Raji (cell line): ENCODE results near the gene VASH1.

Experiments
- POLR2A ChIP-seq: IDR thresholded peaks from 2 replicates; pipeline ENCODE4 v1.6.1; 2011; ENCODE audit warnings: low read depth, low read length, control low read depth; ENCODE audit not compliant: insufficient read depth

VASH1 gene

DNA sequence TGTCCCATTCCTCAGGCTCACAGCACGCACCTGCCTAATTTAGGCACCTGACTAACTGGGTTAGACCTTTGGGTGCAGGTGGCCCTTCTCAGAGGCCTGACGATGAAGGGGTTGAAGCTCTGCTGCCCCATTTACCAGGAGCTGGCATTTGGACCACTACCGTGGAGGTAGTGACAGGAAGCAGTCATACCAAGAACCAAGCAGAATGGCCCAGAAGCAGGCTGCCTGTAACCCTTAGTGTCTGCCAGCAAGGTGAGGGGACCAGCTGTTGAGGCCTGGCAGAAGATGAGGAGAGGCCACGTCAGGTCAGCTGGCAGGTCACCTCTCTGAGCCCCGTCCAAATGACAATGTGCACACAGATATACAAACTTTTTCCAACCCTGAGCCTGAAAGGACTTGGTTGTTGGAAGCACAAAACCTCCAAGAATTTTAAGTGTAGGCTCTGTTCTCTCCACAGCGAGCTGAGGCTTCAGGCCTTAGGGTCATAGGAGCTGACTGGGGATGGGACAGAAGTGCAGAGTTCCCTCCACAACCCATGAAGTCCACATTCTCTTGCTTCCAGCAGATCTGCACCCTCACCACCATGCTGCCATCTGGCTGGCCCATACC lies 23.1 kb downstream of the VASH1 start:
- TF ChIP-seq POLR2A, result no peak

DNA sequence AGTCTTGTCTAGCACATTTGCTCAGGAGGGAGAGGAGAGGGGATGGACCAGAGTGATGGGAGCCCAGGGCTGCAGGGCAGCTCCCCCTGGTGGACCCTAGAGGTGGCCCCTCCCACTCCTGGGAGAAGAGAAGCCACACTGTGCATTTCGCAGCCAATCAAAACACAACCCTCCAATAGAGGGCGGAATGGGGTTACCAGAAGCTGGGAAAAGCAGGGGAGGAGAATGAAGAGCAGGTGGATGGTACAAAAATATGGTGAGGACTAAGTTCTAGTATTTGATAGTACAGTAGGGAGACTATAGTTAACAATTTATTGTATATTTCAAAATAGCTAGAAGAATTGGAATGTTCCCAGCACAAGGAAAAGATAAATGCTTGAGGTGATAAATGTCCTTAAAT lies 23.6 kb downstream of the VASH1 start:
- TF ChIP-seq POLR2A, result no peak

DNA sequence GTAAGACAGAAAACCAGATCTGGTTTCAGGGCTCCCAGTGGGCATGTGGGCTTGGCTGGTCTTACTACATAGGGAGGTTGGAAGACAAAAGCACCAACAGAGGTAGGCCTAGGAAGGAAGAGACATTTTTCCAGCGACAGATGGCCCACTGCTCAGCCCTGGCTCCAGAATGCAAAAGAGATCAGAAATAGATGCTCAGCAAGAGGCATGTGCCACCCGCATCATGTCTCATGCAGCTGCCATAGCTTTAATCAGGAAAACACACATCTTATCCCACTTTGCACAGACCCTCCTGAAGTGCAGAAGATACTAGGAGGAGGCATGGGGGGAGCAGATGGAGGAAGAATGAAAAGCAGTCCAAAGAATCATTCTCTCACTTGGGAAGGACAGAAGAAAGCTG lies 25.3 kb downstream of the VASH1 start:
- no peak for TF ChIP-seq POLR2A

DNA sequence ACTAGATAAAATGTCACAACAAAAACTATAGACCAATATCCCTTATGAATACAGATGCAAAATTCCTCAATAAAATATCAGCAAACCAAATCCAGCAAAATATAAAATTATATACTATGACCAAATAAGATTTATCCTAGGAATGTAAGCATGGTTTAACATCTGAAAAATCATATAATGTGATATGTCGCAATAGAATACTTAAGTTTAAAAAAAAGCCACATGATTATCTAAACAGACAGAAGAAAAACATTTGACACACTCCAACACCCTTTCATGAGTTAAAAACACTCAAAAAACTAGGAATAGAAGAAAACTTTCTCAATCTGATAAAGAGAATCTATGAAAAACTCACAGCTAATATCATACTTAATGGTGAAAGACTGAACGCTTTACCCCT lies 31.2 kb downstream of the VASH1 start:
- TF ChIP-seq POLR2A, result no peak

DNA sequence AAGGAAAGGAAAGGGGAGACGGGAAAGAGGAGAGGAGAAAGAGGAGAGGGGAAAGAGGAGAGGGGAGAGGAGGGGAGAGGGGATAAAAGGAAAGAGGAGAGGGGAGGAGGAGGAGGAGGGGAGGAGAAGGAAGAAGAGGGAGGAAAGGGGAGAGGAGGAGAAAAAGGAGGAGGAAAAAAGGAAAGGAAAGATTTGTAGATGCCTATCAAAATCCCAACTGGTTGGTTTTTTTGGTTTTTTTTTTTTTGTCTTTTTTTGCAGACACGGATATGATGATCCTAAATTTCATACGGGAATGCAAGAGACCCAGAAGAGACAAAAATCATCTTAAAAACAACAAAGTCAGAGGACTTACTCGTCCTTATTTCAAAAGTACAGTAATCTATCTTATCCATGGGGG lies 32.1 kb downstream of the VASH1 start:
- TF ChIP-seq POLR2A, result no peak

DNA sequence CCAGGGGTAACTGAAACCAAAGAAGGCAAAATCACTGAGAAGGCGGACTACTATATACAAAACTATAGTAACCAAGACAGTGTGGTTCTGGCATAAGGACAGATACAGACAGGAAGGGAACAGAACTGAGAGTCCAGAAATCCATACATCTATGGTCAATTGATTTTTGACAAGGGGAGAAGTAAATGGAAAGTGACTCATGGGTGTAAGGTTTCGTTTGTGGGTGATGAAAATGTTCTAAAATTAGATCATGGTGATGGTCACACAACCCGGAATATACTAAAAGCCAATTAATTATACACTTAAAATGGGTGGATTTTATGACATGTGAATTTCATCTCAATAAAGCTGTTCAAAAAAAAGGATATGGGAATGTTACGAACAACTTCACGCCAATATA lies 32.7 kb downstream of the VASH1 start:
- TF ChIP-seq POLR2A, result no peak

DNA sequence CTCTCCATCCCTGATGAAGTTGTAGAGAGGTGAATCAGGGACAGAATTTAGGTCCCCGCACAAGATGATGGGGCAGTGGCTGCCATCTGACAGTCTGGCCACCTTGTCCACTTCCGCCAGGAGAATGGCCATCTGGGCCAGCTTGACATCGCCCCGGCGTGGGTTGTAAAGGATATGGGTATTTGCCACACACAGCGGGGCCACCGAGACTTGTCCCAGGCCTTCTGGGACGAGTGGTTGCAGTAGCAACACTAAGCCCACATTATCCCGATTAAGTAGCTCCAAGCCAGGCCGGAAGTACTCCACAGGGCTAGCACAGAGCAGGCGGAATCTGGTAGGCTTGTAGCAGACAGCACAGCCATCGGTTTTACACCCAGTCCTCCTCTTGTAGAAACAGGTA lies 45.2 kb downstream of the VASH1 start:
- TF ChIP-seq POLR2A, result no peak

DNA sequence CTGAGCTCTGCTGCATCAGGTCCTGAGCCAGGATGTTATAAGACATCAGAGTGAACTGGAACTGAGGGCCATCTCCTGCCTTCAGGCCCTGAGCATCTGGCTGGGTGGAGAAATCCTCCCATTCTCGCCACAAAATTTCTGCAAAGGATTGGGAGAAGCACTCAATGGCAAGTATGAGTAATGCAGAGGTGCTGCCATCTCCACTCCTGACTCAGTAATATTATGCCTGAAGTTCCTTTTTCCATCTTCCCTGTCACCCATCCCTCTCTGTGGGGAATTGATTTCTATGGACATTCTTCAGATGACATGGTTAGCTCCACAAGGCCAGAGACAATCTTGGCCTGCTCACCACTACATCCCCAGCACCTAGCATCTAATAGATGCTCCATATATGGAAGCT lies 46.7 kb downstream of the VASH1 start:
- no peak for TF ChIP-seq POLR2A

DNA sequence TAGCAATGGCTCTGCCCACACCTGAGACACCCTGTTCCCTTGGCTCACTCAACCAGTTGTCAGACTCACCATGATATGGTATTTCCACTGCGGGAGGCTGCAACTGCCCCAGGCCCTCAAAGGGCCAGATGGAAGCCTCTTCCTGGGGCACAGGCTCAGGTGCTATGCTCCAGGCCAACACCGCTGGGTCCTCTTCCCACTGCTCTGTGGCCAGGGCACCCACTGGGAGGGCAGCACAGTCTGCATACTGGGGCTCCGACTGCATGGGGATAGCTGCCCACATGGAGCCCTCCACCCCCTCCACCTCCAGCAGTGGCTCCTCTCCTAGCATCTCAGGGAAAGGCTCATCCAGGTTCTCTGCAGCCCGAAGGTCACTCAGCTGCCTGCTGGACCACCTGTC lies 47.7 kb downstream of the VASH1 start:
- TF ChIP-seq POLR2A, result no peak

DNA sequence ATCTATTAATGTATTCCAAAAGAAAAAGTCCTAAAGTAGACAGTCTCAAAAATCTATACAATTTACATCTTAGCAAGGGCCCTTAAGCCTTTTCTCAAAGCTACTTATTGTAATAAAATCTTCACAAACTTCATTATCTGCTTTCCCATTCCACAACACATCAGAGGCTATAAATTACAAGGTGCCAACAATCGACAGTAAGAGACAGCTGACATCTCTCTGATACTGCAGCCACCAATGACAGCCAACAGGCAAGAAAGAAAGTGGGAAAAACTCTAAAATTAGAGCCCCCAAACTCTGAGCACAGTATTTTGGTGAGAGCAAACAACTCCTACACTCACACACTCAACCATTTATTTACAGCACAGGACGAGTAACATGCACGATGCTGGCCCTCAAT lies 49.3 kb downstream of the VASH1 start:
- TF ChIP-seq POLR2A, result no peak

DNA sequence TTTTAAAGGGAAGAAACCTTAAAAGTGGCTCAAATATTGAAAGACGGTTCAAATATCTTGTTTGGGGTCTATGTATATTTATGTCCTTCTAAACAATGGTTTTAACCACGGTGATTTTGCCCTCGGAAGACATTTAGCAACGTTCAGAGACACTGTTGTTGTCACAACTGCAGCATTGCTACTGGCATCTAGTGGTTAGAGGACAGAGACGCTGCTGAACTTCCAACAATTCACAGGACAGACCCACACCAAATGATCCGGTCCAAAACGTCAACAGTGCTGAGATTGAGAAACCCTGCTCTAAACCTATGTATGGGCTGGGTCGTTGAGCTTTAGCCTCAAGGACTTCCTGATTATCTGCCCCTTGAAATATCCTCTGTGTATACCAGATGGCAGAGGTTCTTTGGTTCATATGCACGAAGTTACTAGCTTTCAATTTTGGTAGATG lies 49.7 kb downstream of the VASH1 start:
- TF ChIP-seq POLR2A, result no peak

DNA sequence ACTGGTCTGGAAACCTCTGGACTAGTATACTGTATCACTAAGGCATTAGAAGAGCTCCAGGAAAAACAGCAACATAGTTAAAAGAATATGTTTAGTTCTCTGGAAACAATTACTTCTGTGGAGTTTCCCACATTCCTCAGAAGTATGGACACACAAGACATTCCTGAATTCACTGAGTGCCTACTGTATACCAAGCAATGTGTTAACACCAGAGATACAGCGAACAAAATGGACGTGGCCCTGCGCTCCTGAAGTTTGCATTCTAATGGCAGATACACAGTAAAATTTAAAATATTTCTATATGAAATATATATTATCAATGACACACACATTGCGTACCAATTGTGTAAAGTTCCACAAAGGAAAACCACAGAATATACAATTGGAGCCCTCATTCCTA lies 50.3 kb downstream of the VASH1 start:
- TF ChIP-seq POLR2A, result no peak

DNA sequence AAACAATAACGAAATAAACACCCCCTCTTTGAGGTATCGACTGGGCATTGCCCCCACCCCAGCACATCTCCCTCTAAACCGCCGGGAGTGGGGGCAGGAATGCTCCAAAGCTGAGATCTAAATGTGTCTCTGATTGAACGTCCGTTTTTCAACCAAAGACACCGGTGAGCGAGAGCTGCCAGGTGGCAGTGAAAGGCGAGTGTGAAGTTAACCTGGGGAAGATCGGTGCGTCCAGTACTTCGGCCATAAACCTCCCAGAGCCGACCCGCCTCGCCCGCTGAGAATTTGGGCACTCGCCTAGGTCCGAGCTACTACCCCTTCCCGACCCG lies 50.8 kb downstream of the VASH1 start:
- no peak for TF ChIP-seq POLR2A

DNA sequence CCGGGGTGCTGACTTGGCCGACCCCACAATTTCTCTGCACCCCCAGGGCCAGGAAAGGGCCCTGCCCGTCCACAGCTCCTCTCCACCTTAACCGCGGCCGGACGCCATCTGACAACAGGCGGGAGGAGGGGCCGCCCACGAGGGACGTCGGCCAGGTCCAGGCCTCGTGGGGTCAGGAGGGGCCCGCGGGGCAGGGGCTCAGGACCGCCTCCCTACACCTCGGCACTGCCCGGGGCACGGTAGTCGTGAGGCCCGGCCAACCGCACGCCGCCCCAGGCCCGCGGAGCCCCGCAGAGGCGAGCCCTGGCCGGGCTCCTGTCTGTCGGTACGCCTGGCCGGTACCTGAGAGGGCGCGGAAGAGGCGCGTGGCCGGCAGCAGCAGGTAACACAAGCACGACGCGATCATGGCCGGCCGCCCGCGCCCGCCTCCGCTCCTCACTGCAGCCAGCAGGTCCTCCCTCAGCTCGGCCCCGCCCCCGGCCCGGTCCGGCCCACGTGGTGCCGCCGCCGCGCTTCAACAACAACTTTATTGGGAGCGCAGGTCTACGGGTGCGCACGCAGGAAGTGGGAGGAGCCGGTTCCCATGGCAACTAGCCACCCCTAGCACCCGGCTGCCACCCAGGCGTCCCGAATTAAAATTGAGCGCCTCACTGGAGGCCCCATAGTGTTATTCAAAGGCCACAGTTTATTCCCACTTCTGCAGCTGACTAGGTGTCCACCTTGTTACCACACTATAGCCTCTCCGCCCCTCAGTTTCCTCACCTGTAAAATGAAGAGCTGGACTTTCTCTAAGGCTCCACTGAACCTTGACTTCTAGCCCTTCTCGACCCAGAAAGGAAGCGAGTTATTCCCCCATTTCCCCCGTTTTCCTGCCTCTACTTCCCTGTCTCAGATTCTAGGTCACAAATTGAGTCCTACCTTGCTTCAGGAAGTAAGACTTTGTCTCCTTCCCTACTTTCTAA lies 51.4 kb downstream of the VASH1 start, which contains the start of gene ANGEL1:
ANGEL1 (minus strand) TSS at position 461 of the 962 bp plus-strand sequence; CDS start at position 406, 55 bp downstream.
- peak; percentile 87 for TF ChIP-seq POLR2A

DNA sequence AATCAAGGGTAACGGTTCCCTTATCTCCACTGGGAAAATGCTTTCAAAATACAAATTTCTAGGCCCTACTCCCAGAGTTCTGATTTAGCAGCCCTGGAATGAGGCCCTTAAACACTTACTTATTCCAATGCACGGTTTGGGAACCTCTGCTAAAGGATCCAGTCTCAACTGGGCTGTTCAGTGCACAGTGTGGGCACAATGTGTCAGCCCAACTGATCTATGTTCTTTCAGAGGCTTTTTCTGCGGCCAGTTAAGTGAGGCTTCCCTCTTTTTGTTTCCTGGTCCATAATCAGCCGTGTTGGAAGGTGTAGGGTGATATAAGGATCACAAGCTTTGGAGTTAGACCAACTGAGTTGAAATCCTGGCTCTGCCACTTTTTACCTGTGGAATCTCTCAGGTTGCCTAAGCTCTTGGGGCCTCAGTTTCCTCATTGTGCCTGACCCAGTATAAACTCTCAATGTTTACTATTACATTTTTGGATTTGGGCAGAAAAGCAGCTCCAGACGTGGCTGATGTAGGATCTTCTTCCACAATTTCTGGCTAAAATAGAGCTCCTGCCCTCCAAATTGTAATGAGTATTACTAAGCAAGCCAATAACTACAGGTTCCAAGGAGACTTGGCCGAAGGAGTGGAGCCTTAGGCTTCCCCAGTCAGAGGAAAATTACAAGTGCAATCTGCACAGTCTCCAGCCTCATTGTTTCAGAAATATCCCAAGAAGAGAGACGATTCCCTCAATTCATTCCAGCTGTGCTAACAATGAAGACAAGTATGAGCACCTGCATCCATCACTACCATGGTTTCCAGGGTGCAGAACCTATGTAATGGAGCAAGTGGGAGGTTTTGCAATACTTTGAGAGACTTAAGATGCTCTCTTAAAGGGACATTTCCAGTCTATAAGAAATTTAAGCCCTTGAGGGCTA lies 53.7 kb downstream of the VASH1 start:
- no peak for TF ChIP-seq POLR2A
